Measurements from ENCODE around the gene WBP1L.

DNA sequence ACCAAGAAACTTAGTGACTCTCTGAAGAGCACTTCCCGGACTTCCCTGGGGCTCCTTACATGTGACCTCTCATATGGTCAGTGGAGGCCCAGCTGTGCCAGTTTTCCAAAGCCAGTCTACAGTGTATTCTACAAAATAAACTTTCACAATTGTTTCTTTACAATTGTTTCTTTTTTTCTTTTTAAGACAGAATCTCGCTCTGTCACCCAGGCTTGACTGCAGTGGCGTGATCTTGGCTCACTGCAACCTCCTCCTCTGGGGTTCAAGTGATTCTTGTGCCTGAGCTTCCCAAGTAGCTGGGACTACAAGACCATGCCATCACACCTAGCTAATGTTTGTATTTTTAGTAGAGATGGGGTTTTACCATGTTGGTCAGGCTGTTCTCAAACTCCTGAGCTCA is 67.6 kb downstream of the WBP1L start:
- TF ChIP-seq NCOA1 (CRISPR knock-in tag; IDR thresholded peaks at IDR 0.05) (no peak), POLR2A (IDR thresholded peaks at IDR 0.05; ENCODE audit: insufficient read depth in 1 of 2, low read depth in 2 of 2, low read length in 2 of 2) (no peak), NFE2L2 (IDR thresholded peaks at IDR 0.05; ENCODE audit: low read length) (no peak), YY1 (IDR thresholded peaks at IDR 0.05; ENCODE audit: insufficient read depth, insufficient replicate concordance, low read depth, low read length) (no peak), ZNF33A (CRISPR knock-in tag; IDR thresholded peaks at IDR 0.05; ENCODE audit: borderline replicate concordance) (no peak), ZNF207 (IDR thresholded peaks at IDR 0.05; ENCODE audit: borderline replicate concordance) (no peak), RBFOX2 (IDR thresholded peaks at IDR 0.05; ENCODE audit: low read depth, low read length) (no peak), ZNF296 (CRISPR knock-in tag; conservative IDR thresholded peaks at IDR 0.05) (no peak), KAT2B (IDR thresholded peaks at IDR 0.05; ENCODE audit: borderline replicate concordance, low read depth, low read length) (no peak), KLF6 (CRISPR knock-in tag; IDR thresholded peaks at IDR 0.05) (no peak), BCLAF1 (IDR thresholded peaks at IDR 0.05) (no peak), HIVEP1 (CRISPR knock-in tag; IDR thresholded peaks at IDR 0.05) (no peak)
- TF ChIP-seq, protein P1, sequence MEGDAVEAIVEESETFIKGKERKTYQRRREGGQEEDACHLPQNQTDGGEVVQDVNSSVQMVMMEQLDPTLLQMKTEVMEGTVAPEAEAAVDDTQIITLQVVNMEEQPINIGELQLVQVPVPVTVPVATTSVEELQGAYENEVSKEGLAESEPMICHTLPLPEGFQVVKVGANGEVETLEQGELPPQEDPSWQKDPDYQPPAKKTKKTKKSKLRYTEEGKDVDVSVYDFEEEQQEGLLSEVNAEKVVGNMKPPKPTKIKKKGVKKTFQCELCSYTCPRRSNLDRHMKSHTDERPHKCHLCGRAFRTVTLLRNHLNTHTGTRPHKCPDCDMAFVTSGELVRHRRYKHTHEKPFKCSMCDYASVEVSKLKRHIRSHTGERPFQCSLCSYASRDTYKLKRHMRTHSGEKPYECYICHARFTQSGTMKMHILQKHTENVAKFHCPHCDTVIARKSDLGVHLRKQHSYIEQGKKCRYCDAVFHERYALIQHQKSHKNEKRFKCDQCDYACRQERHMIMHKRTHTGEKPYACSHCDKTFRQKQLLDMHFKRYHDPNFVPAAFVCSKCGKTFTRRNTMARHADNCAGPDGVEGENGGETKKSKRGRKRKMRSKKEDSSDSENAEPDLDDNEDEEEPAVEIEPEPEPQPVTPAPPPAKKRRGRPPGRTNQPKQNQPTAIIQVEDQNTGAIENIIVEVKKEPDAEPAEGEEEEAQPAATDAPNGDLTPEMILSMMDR (CRISPR knock-in tag; IDR thresholded peaks at IDR 0.05) = no peak
